Measurements from ENCODE around the gene ESPN.

ESPN gene

DNA sequence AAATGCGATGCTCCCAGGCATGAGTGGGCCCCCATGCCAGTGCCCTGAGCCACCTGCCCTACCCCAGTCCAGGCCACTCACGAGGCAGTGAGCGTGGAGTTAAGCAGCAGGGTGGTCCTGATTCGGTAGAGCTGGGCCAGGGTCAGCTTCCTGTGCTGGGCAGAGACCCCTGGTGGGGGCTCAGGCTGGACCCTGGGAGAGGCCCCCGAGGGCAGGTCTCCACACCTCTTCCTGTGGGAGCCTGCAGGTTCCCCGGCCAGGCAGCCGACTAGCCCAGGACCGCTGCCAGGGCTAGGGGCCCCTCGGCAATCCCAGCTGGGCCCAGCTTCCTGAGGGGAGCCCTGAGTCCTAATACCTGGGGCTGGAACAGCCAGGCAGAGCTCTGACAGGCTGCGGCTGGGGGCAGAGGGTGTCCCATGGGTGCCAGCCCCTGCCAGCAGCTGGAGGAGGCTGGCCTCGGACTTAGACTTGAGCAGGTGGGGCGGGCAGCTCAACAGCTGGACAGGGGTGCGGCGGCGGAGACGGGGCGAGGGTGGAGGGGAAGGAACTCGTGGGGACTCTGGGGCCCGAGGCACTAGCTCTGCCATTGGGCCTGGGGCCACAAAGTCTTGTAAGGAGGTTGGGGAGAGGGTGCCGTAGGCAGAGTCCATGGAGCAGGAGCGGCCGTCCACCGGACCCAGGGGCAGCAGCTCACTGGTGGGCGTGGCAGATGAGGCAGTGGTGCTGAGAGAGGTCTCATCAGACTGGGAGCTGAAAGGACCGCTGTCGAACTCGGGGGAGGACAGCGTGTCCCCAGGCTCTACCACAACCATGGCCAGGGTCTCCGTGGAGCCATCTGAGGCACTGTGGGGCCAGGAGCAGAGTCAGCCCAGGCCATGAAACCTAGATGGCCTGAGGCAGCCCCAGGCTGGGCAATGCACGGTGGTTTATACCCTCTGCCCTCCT is 43.4 kb downstream of the ESPN start:
- no peak for DNase-seq

DNA sequence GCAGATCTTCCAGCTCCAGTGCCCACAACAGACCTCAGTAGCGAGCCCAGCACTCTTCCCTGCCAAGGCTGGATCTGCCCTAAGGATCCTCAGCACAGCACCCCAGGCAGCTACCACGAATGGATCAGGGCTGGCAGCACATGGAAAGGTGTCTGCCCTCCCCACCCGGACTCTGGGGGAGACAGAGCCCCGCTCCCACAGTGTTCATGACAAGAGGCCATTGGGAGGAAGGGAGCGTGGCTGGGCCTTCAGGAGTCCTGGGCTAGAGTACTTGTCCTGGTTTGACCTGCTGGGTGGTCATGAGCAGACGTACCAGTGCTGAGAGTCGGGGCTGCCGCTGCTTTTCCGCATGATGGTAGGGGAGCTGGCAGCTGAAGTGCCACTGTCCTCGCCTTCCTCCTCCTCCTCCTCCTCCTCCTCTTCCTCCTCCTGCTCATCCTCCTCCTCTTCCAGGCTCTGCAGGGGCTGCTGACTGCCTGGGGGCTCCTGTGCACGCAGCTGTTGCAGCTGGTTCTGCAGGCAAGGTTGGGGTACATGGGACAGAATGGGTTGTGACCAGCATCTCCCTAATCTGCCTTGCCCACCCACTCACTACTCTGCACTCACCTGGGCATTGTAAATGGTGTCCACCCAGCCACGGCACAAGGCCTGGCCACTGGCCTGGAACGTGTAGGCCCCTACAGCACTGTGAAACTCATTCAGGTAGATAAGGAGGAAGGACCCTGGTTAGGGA is 44.3 kb downstream of the ESPN start:
- no peak for DNase-seq

DNA sequence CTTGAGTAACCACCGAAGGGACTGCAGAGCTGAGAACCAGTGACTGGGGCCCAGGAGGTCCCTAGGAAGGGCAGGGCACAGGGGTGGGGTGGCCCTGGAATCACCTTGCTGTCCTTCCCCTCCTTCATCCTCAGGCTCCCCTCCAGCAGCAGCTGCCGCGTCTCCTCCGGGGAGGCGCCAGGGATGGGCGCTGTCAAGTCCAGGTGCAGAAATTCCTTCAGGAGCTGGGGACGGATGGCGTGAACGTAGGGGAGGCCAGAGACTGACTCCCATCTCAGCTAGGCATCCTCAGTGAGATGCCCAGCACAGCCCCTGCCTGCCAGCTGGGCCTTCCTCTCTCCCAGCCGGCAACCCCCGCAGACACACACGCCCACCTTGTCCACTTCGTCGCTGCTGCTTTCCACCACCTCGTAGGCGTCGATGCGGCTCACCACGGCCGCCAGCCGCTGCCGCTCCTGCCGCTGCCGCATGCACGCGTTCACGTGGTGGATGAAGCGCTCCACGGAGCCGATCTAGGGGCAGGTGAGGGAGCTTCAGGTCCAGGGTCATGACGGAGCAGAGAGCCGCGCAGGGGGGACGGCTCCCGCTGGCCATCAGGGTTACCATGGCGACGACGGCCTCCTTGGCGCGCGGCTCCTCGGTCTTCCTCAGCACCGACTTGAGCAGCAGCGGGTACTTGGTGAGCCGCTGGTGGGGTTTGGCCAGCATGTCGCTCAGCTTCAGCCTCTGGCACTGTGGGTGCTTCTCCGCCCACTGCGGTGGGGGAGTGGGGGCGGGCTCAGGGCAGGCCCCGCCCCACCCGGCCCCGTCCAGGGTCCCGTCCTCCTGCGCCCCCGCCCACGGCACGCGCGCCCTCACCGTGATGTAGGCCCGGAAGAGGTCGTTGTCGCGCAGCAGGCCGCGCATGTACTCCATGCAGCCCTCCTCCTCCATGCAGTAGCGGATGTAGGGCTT is 45.8 kb downstream of the ESPN start:
- no peak for DNase-seq

DNA sequence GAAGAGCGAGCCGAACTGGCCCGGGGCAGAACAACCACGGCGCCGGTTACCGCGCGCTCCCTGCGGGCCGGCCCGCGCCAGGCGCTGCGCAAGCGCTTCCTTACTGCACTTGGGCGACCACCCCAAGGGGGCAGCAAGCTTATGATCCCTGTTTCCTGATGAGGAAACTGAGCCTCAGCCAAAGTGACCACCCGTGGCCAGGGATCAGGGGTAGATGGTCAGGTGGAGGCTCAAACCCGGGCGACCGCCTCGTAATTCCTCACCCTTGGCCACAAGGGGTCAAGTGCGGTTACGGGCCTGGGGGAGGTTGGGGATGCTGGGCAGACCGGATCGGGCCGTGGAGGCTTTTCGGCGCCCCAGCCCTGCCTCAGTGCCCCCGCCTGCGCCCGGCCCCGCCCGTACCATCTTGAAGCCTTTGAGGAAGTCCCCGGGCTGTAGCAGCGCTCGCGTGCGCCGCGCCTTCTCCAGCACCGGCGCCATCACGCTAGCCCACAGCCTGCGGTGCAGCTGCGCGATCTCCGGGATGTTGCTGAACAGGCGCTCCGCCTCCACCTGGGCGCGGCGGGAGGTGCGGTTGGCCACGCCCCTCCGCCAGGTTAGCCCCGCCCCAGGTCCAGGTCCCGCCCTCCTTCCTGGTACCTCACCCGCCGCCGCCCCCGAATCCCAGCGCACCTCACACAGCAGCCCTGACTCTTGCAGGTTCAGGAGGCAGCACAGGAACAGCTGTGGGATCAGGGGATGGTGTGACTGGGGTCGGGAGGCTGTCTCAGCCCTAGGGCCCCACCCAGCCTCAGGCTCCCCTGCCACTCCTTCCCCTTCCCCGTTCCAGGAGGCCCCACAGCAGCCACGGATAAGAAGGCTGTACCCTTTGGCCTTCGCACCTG is 46.8 kb downstream of the ESPN start:
- no peak for DNase-seq

DNA sequence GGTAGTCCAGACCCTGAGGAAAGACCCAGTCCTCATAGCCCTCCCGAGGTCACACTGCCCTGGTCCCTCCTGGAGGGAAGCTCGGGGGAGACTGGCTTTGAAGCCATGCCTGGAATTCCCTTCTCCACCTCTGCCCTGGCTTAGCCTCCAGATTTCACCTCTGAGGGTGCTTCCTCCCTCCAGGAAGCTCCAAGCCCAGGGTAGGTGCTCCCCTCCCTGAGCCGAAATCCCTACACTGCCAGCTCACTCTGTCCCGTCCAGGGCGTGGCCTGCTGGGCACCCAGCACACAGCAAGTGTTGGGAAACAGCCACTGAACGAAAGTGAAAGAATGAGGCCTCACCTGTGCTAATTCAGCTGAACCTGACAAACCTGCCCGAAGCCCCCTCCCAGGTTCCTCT is 47.4 kb downstream of the ESPN start:
- no peak for DNase-seq

DNA sequence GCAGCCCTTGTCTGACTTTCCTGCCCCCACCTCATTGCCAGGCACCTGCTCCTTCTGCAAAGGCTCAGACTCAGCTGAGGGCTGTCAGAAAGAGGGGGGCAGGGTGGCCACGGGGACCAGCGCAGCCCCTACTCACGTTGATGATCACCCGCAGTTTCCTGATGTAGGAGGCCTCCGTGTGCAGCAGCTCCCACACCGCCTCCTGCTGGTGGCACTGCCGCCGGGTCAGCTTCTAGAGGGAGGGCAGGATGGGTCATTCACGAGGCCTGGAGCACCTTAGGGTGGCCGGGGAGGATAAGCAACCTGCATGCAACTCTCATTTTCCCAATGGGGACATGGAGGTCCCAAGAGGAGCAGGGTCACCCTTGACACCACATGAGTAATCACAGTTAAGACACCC is 47.8 kb downstream of the ESPN start:
- DNase-seq = no peak

DNA sequence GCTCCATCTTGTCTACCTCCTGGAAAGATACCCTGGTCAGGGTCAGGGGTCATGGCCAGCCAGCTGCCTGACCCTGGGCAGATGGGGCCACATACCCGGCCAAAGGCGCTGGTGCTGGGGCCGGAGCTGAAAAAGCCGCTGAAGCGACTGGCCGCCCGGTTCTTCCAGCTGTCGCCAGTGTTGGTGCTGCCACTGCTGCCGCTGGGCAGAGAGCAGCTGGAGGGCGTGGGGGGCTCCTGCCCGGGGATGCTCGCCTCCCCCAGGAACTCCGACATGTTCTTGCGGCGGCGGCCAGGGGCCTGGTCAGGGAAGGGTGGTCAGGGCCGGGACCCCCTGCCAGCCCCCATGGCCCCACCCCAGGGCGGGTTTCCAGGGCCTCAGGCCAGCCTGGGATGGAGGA is 48.6 kb downstream of the ESPN start:
- no peak for DNase-seq

DNA sequence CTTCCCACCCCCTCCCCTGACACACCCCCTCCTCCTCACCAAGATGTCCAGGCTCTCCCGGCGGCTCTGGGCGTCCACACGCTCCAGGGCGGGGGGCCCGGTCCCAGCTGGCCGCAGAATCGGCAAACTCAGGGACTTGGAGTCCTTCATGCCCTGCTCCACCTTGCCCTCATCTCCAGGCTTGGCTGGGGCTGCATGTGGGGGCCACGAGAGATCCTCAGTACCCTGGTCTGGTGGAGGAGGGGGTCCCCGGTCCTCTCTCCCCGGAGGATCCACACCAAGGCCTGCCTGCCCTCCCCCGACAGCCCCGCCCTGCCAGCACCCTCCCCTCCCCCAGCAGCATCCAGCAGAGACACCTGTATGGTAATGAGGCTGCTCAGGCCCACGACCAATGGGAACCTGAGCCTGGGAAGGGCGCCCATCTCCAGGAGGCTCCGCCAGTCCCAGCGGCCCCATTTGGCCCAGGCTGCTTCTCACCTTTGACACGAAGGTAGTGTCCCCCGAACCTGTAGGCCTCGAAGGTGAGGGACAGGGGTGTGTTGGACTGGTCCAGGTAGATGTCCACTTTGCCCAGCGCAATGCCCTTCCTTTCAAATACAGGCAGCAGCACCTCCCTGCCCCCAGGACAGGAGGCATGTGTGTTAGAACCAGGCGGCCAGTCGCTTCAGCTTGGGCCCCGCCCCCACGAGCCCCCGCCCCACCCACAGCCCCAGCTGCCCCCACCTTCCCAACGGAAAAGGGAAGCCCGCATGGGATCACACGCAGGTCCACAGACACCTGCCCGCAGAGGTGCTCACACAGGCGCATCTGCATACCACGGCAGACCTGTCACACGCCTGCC is 49.6 kb downstream of the ESPN start:
- DNase-seq = no peak

DNA sequence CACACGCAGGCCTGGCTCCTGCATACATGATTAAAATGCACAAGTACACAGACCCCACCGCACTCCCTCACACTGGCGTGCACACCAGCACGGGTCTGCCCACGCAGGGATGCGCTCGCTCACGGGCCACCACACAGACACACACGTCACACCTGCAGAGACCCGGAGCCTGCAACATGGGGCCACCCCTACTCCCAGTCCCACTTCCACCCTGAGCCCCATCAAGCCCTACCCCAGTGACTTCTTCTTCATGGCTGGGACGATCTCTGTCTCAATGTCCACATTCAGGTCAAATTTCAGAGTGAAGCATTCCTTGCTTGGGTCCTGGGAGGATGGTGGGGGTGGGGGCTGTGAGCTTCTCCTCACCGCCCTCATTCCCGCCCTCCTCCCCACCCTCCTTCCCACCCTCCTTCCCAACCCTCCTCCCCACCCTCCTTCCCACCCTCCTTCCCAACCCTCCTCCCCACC is 50.3 kb downstream of the ESPN start:
- no peak for DNase-seq

DNA sequence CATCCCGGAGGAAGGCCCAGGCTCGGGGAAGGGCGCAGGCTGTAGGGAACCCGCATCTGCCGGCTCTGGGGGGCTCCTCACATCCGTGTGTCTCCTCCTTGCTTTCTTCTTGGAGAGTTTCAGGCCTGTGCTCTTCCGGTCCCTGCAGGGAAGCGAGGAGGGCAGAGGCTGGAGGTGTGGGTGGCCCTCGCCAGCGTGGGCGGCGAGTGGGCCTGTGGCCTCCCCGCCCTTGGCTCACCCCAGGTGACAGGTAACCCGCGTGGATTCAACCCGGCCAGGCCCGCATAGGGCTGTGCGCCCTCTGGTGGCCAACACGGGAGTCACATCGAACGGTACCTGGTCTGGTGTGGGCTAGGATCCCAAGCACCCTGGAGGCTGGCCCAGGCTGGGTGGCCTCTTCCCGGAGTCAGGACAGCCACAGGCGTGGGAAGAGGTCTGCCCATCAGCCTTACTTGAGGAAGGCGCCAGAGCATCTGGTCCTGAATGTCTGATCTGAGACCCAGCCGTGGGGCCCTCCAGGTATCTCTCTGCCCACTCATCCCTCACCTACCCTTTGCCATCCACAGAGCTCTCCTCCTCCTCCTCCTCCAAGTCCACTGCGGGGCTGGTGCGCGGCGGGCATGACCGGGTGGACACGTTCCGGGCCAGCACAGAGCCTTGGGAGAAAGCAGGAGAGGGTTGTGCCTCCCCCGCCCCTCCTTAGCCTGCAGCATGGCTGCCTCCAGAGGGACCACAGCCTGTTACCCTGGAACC is 51.0 kb downstream of the ESPN start:
- peak; percentile 92 for DNase-seq

DNA sequence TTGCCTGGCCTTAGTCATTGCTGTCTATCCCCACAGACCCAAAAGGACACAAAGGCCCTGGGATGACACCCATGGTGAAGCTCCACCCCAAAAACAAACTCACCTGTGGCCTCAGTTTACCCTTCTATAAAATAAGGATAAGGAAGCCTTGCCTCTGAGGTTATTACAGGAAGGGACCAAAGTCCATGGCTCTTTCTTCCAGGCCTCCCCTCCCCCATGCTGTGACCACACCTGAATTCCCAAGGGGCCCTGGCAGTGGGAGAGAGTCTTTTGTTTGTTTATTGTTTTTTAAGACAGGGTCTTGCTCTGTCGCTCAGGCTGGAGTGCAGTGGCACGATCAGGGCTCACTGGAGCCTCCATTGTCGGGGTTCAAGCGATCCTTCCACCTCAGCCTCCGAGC is 51.9 kb downstream of the ESPN start:
- DNase-seq = no peak

DNA sequence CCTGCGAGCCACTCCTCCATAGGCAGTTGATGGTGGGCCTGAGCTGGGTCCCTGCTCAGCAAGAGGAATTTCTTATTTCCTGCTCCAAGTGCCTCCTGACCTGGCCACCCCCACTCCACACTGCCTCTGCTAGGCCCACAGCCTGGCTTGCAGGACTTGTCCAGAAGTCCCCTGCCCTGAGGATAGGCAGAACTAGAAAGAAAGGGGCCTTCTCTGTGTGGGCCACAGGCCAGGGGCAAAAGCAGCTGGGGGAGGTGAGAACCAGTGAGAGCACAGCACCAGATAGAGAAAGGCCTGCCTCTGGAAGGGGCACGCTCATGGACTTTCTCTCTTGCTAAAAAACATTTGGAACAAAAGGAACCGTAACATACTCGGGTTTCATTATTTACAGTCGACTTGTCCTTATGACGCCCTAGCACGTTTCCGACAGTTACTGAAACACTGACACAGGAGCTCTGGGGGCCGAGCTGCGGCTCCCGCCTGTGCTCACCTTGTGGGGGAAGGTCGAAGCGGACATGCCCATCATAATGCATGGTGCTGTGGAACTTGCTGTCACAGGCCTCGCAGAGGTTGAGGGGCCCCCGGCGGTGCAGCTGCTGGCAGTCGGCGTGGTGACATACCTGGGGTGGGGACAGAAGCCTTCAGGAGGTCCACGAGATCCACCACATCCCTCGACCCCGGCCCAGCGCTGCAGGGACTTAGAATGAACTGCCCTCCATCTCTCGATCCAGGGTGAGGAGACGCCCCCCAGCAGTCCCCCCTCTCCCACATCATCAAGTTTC is 52.7 kb downstream of the ESPN start:
- no peak for DNase-seq

DNA sequence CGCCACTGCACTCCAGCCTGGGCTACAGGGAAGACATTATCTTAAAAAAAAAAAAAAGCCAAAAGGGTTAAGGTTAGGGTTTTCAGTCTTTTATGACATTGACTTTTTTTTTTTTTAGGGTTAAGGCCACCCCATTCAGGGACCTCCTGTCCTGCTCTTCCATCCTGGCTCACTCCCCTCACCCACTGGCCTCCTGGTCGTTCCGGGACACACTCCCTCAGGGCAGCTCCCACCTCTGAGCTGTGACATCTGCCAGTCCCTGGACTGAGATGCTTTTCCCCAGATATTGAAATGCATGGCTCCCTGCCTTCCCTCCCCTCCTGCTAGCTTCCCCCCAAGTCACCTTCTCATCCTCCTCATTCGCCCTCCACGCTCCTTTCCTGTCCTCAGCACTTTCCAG is 57.2 kb downstream of the ESPN start:
- no peak for DNase-seq

DNA sequence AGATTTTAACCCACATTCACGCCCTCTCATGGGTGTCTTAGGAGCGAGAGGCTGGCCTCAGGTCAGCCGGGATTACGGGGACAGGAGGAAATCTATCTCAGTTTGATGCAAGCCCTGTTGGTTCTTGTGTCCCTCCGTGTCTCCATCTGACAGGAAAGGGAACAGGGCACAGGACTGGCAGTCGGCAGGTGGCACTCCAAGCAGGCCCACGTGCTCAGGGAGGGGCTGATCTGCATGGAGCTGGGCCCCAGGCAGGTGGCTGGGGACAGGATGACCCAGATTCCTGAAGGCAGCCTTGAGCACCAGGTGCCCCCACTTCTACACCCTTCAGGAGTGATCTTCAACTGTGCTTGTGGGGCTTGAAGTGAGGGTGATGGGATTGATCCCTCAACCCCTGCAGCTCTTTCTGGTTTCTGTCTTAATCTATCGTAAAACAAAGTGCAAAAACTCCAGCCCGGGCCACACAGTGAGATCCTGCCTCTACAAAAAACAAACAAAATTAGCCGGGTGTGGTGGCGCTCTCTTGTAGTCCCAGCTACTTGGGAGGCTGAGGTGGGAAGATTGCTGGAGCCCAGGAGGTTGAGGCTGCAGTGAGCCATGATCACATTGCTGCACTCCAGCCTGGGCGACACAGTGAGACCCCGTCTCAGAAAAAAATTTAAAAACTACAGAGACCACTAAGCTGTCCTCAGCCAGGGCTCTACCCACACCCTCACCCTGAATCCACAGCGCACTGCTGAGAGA is 58.6 kb downstream of the ESPN start:
- DNase-seq = no peak

DNA sequence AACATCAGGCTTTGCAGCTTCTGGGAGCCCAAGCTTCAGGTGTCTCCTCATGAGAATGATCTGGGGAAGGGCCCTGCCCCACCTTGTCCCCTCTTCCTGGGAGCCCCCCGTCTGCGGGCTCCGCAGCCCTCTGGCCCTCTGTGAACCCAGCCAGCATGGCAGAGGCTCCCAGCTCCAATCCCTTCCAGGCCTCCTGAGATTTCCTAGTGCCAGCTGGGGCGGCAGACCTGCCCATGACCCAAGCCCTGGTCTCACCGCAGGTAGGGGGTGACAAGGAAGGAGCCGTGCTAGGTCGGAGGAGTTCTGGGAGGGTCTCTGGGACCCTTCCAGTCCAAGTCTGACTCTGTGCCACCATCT is 59.2 kb downstream of the ESPN start:
- DNase-seq = no peak

DNA sequence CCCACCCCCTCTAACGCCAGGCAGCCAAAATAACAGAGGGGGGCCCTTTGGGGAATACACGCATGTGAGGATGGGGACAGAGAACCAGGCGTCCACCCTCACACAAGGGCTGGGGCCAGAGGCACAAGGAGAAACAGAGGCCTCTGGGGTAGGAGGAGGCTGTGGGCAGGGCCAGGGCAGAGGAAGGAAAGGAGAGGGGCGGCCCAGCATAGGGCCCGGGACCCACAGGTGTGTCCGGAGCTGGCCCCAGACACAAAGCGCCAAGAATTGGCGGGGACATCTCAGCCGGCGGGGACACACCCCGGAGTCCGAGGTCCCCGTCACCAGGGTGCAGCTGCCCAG is 60.2 kb downstream of the ESPN start:
- no peak for DNase-seq

DNA sequence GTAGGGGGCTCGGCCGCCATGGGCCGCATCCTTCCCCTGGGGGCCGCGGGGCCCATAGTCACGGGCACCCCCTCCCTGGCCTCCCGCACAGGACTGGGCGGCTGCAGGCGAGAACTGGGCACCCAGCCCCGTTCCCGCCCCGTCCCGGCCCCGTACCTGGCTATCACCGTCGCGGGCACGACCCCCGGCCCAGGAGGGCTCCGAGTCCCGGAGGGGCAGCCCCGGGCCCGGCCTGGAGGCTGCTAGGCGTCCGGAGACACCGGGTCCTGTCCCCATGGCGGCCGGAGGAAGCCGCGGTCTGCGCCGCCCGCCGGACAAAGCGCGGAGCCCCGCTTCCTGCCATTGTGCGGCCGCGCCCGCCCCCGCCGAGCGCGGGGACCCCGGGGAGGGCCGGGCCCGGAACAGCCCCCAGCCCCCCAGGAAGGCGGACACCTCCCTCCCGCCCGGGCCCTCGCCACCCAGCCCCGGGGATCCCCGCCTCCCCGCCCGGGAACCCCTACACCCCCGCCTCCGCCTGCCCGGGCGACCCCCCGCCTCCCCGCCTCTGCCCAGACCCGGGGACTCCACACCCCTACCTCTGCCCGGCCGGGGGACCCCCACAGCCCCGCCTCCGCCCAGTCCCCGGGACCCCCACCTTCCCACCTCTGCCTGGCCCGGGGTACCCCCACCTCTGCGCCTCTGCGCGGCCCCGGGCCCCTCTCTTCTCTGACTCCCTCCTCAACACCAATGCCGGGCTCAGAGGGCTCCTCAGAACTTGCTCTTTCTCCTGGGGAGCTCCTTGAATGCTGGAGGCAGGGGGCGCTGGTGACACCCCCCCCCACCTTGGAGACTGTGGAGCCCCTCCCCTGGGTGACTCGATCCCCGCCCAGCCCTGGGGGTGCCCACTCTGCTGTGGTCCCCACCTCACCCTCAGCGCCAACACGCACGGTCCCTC is 60.9 kb downstream of the ESPN start:
- no peak for DNase-seq

Measured in activated CD8-positive, alpha-beta memory T cell treated with anti-CD3 and anti-CD28 coated beads, Interleukin-2, amount 50 U/mL, for 48 hours (primary cell).